Thyroid gland (tissue), 4 donors: Measurements from ENCODE around the gene MED16. TPM values are rescaled to one million over a fixed set of nuclear protein-coding genes. Genes with fewer than 3 reads are reported as not detected.

Source experiments
- DNase-seq, 2 donors: peaks; one replicate each; pipeline ENCODE4 v3.0.0-alpha.2; 2019
- H3K27ac ChIP-seq, 3 donors: fragments of 200-600 bp; sonication (generic); 1 replicate in 2 of 3; 2 replicates in 1 of 3; pipeline ENCODE4 v1.5.1; 2016 to 2019; ENCODE audit warnings: mild to moderate bottlenecking in 1 of 3, moderate library complexity in 1 of 3
- H3K27me3 ChIP-seq: fragments of 200-600 bp; sonication (generic); one replicate; pipeline ENCODE4 v1.5.1; 2019
- H3K36me3 ChIP-seq, 2 donors: fragments of 200-600 bp; sonication (generic); one replicate each; pipeline ENCODE4 v1.5.1; 2016 to 2019
- H3K4me1 ChIP-seq, 2 donors: fragments of 200-600 bp; sonication (generic); one replicate each; pipeline ENCODE4 v1.5.1; 2017 to 2019
- H3K4me3 ChIP-seq, 3 donors: fragments of 200-600 bp; sonication (generic); replicated peaks in 1 of 3; 1 replicate in 2 of 3; 2 replicates in 1 of 3; pipeline ENCODE4 v1.5.1; 2016; ENCODE audit warnings: mild to moderate bottlenecking in 1 of 3
- H3K9me3 ChIP-seq: fragments of 200-600 bp; sonication (generic); one replicate; pipeline ENCODE4 v1.5.1; 2017
- CTCF ChIP-seq, 6 experiments: fragments of 200-600 bp in 3 of 6; fragments of 450-650 bp in 3 of 6; sonication (generic) in 3 of 6; IDR thresholded peaks; one replicate each; pipeline ENCODE4 v1.5.1; 2016 to 2019; ENCODE audit warnings: antibody characterized with exemption in 6 of 6, mild to moderate bottlenecking in 2 of 6, inconsistent platforms in 1 of 6, moderate library complexity in 1 of 6
- POLR2A ChIP-seq, 2 donors: fragments of 450-650 bp; IDR thresholded peaks; one replicate each; pipeline ENCODE4 v1.6.1; 2017; ENCODE audit warnings: antibody characterized with exemption in 2 of 2, mild to moderate bottlenecking in 2 of 2, moderate library complexity in 1 of 2
- WGBS, 2 donors: methylation state at CpG; one replicate each; pipeline ENCODE4 v1.1.5; 2017; 5-methylcytosine and 5-hydroxymethylcytosine counted together
- intact Hi-C: fragments of 100-400 bp; cut with DNase I; formaldehyde crosslinking; loops from one replicate; pipeline ENCODE4 v1.15.1; 2023
- total RNA-seq, 4 donors: library from RNA; depleted of rRNA; stranded (reverse); fragments of >200 nt; gene quantifications; one replicate each; pipeline ENCODE4 v1.2.3, GENCODE V29; 2016

Gene MED16
- total RNA-seq, 4 donors from 2014 or later, result 33.2 to 66.5 (median 54.3) TPM

DNA sequence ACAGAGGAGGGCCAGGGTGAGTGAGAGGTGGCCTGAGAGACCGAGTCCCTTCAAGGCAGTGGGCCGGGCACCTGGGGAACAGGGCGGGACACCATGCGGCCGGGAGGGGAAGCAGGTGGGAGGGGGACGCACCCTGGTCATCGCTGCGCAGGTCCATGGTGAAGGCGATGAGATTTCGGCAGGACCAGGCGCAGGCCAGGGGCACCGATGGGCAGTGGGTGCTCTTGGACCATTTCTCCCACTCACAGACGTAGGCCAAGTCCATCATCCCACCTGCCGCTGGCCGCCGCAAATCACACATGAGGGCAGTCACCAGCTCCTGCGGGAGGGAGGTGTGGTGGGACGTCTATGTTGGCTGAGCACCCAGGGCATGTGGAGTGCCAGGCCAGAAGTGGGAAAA lies 2.2 kb downstream of the MED16 start:
- no peak for DNase-seq
- Histone ChIP-seq H3K27me3 (no peaks in the 10 kb centered on the region), H3K36me3 (peaks cover 14 to 15% of the 10 kb centered on the region in 2 donors), H3K9me3 (no peaks in the 10 kb centered on the region), H3K27ac (no peak overlapping the region), H3K4me1 (peaks cover 6% of the 10 kb centered on the region in 2 donors), H3K4me3 (no peak overlapping the region)
- intact Hi-C loops, result no loop called here
- 89 to 90% methylated on average over 14 to 18 of the region's 18 CpGs for WGBS, 2 donors
- TF ChIP-seq CTCF (IDR thresholded peaks at IDR 0.05) (no peak), POLR2A (IDR thresholded peaks at IDR 0.05) (no peak)

- intact Hi-C loops, result no loop called here
- H3K36me3 ChIP-seq, result peaks cover 20 to 21% of the 10 kb centered on the region in 2 donors
- WGBS, 2 donors, result 81 to 100% methylated on average over 3 to 12 of the region's 26 CpGs
- no peak overlapping the region for H3K4me3 ChIP-seq
- no peak for DNase-seq
- no peaks in the 10 kb centered on the region for H3K27me3 ChIP-seq
- no peak overlapping the region for H3K27ac ChIP-seq
- H3K4me1 ChIP-seq, result peaks cover 6% of the 10 kb centered on the region in 2 donors
- H3K9me3 ChIP-seq, result no peaks in the 10 kb centered on the region
- no peak for TF ChIP-seq CTCF (IDR thresholded peaks at IDR 0.05)
- TF ChIP-seq POLR2A (IDR thresholded peaks at IDR 0.05), result no peak
Measured at GRCh38 chr19:889662-890295, 3.2 kb downstream of the MED16 start.

DNA sequence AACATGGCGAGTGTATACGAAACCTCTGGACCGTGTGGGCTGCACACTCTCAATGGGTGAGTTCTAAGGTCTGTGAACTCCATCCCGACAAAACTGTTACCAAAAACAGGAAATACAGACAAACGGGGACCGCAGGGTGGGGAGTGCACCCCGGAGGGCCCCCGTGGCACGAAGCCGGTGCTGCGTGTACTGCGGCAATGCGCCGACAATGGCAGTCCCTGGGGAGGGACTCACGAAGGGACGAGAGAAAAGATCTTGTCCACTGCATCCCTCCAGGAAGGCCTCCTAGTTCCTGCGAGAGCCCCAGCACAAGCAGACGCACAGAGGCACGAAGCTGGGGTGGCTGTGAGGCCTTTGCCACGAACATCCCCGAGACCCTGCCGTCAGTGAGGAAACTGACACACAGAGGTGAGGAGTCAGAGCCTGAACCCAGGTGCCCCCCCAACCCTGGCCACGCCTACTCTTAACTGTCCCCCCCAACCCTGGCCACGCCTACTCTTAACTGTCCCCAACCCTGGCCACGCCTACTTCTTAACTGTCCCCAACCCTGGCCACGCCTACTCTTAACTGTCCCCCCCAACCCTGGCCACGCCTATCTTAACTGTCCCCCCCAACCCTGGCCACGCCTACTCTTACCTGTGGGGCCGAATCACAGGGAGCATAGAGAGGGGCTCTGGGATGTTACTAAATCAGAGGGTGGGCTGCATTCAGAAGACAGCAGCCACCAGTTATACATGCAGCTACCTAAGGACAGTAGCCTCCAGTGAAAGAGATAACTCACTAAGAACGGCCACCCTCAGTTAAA lies 4.2 kb downstream of the MED16 start:
- Histone ChIP-seq H3K4me1 (peaks cover 6% of the 10 kb centered on the region in 2 donors), H3K27ac (no peak overlapping the region), H3K36me3 (peaks cover 20 to 23% of the 10 kb centered on the region in 2 donors), H3K9me3 (no peaks in the 10 kb centered on the region), H3K4me3 (no peak overlapping the region), H3K27me3 (no peaks in the 10 kb centered on the region)
- intact Hi-C loops, result no loop called here
- WGBS, 2 donors, result 93 to 94% methylated on average over 27 to 30 of the region's 30 CpGs
- TF ChIP-seq POLR2A (IDR thresholded peaks at IDR 0.05) (no peak), CTCF (IDR thresholded peaks at IDR 0.05) (no peak)
- DNase-seq, result no peak

GRCh38 chr19:887599-887998 lies 5.4 kb downstream of the MED16 start:
- no peaks in the 10 kb centered on the region for H3K27me3 ChIP-seq
- no peak overlapping the region for H3K27ac ChIP-seq
- no peak for DNase-seq
- 93 to 98% methylated on average over 8 to 10 of the region's 10 CpGs for WGBS, 2 donors
- intact Hi-C loops, result no loop called here
- no peaks in the 10 kb centered on the region for H3K9me3 ChIP-seq
- no peak for TF ChIP-seq POLR2A (IDR thresholded peaks at IDR 0.05)
- TF ChIP-seq CTCF (IDR thresholded peaks at IDR 0.05), result no peak
- no peak overlapping the region for H3K4me3 ChIP-seq
- H3K36me3 ChIP-seq, result peaks cover 23 to 26% of the 10 kb centered on the region in 2 donors
- peaks cover 6% of the 10 kb centered on the region in 2 donors for H3K4me1 ChIP-seq

- 82 to 86% methylated on average over 16 of the region's 16 CpGs for WGBS, 2 donors
- intact Hi-C loops, result no loop called here
- DNase-seq, result no peak
- Histone ChIP-seq H3K4me1 (peaks cover 2 to 4% of the 10 kb centered on the region in 2 donors), H3K4me3 (no peak overlapping the region), H3K27ac (no peak overlapping the region), H3K9me3 (no peaks in the 10 kb centered on the region), H3K36me3 (peaks cover 23 to 26% of the 10 kb centered on the region in 2 donors), H3K27me3 (no peaks in the 10 kb centered on the region)
- TF ChIP-seq POLR2A (IDR thresholded peaks at IDR 0.05) (no peak), CTCF (IDR thresholded peaks at IDR 0.05) (no peak)
Measured at GRCh38 chr19:887072-887471, 5.9 kb downstream of the MED16 start.
